Measurements from ENCODE around the gene FOCAD. TPM values are rescaled to one million over a fixed set of nuclear protein-coding genes. Genes with fewer than 3 reads are reported as not detected.

Gene FOCAD
- total and polyA plus RNA-seq, 12 donors, result 11.7 to 41.3 (median 31.2) TPM

DNA sequence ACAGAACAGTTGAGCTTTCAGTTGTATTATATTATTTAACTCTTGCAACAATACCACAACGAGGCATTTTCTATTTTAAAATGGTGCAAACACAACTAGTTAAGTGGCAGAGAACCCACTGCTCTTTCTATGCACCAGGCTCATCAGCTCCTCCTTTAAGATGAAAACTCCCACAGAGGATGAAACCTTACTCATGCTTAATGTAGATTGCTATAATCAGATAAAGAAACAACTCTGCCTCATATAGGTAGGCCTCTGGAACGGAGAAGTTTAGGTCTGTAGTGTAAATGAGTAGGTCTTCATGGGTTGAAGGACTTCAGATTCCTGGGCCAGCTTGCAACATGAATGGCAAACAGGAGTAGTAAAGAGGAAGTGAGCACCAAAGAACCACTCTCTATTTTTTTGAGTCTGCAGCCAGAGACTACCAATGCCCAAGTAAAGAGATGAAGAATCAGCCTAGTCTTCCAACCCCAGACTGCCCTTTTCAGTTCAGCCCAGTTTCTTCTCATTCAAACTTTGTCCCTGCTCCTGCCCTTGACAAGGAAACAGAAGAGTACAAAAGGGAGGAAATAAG lies 313.5 kb downstream of the FOCAD start:
- no peak for ATAC-seq
- TF ChIP-seq, protein P1, sequence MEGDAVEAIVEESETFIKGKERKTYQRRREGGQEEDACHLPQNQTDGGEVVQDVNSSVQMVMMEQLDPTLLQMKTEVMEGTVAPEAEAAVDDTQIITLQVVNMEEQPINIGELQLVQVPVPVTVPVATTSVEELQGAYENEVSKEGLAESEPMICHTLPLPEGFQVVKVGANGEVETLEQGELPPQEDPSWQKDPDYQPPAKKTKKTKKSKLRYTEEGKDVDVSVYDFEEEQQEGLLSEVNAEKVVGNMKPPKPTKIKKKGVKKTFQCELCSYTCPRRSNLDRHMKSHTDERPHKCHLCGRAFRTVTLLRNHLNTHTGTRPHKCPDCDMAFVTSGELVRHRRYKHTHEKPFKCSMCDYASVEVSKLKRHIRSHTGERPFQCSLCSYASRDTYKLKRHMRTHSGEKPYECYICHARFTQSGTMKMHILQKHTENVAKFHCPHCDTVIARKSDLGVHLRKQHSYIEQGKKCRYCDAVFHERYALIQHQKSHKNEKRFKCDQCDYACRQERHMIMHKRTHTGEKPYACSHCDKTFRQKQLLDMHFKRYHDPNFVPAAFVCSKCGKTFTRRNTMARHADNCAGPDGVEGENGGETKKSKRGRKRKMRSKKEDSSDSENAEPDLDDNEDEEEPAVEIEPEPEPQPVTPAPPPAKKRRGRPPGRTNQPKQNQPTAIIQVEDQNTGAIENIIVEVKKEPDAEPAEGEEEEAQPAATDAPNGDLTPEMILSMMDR (IDR thresholded peaks at IDR 0.05), result no peak
- Histone ChIP-seq H3K27ac (no peak overlapping the region), H3K9me3 (peaks cover 0 to 17% (median 6%) of the 10 kb centered on the region in 11 donors), H3K36me3 (peaks cover 0 to 77% (median 8%) of the 10 kb centered on the region in 9 donors), H3K4me3 (no peak overlapping the region), H3K4me1 (peaks cover 0 to 9% (median 0%) of the 10 kb centered on the region in 9 donors), H3K27me3 (no peaks in the 10 kb centered on the region)
- intact Hi-C loops (cut with DNase I), result no loop called here
- DNase-seq, result no peak
- WGBS, 2 donors, result 97% methylated on average over 2 of the region's 2 CpGs

DNA sequence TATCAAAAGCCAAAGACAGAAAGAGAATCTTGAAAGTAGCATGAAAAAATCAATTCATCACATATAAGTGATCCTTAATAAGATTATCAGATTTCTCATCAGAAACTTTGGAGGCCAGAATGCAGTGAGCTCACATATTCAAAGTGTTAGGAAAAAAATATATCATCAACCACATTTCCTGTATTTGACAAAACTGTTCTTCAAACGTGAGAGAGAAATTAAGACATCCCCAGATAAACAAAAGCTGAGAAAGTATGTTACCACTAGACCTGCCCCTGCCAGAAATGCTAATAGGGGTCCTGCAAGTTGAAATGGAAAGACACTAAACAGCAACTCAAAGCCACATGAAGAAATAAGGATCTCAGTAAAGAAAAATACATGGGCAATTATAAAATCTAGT lies 317.5 kb downstream of the FOCAD start:
- ATAC-seq, result no peak
- TF ChIP-seq, protein P1 (IDR thresholded peaks at IDR 0.05), result no peak

DNA sequence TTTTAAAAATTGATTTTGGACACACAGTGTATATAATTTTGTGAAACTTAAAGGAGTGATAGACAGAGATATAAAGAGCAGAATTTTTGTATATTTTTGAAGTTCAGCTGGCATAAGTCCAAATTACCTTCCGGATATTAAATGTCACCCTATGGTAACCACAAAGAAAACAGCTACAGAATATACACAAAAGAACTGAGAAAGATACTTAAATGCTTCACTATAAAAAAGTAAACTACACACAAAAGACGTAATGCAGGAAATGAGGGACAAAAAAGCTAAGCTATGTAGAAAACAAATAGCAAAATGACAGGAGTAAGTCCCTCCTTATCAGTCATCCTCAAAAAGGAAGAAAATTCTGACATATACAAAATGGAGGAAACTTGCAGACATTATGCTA lies 318.0 kb downstream of the FOCAD start:
- H3K4me3 ChIP-seq, result no peak overlapping the region
- WGBS, 2 donors, result 91% methylated on average over 2 of the region's 2 CpGs
- no peaks in the 10 kb centered on the region for H3K27me3 ChIP-seq
- peak overlapping the region in 1 of 10 donors; percentile 15 for H3K27ac ChIP-seq
- H3K9me3 ChIP-seq, result peaks cover 0 to 17% (median 6%) of the 10 kb centered on the region in 11 donors
- no peaks in the 10 kb centered on the region for H3K4me1 ChIP-seq
- peaks cover 0 to 53% (median 5%) of the 10 kb centered on the region in 9 donors for H3K36me3 ChIP-seq
- DNase-seq, result no peak
- intact Hi-C loops (cut with DNase I), result no loop called here
- ATAC-seq, result no peak
- TF ChIP-seq, protein P1 (IDR thresholded peaks at IDR 0.05), result no peak

More for the DNA sequence above, 317.5 kb downstream of the FOCAD start:
- WGBS, 2 donors, result 38 to 43% methylated on average over 1 of the region's 1 CpG
- intact Hi-C loops (cut with DNase I), result no loop called here
- no peak for DNase-seq
- Histone ChIP-seq H3K9me3 (peaks cover 0 to 17% (median 6%) of the 10 kb centered on the region in 11 donors), H3K36me3 (peaks cover 0 to 50% (median 7%) of the 10 kb centered on the region in 9 donors), H3K27ac (peak overlapping the region in 1 of 10 donors; percentile 11), H3K27me3 (no peaks in the 10 kb centered on the region), H3K4me3 (no peak overlapping the region), H3K4me1 (no peaks in the 10 kb centered on the region)

DNA sequence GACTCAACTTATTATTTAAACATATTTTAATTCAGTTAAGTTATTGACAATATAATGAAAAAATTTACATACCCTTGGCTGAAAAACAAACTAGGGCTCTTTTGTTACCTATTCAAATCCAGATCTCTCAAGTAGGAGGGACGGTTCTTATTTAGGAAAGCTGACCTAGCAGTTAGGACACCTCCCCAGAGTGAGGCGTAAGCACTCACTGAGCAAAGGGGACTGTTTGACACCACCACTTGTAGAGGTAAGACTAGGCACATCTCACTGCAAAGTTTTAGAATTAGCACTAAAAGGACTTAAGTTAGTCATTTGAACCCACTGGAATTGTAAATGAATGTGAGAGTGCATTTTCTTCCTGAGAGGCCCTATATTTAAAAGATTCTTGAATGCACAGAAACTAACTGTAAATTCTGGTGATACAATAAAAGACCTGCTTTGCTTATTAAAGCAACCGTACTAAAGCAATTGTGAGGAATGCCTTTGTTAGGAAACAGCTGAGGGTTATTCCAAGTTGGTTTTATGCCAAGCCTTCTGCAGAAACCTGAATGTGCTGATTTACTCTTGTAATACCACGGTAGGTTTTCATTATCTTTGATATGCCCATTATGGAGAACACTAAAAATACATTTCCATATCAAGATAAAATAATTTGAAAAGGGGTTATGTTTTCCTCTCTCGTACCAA lies 331.2 kb downstream of the FOCAD start:
- H3K36me3 ChIP-seq, result peaks cover 0 to 44% (median 0%) of the 10 kb centered on the region in 9 donors
- intact Hi-C loops (cut with DNase I), result loop anchor here in 2 of 10 donors (10.0 kb wide), 2 partner anchors 60 to 100 kb away; no protein-coding TSS in a partner anchor

More for the DNA sequence above, 331.2 kb downstream of the FOCAD start:
- Histone ChIP-seq H3K4me3 (no peak overlapping the region), H3K9me3 (no peaks in the 10 kb centered on the region), H3K27ac (no peak overlapping the region), H3K4me1 (peaks cover 0 to 12% (median 3%) of the 10 kb centered on the region in 9 donors), H3K27me3 (no peaks in the 10 kb centered on the region)
- ATAC-seq, result peak in 1 of 8 donors; percentile 44
- DNase-seq, result no peak
- WGBS, 2 donors, result 37 to 46% methylated on average over 5 of the region's 5 CpGs
- TF ChIP-seq, protein P1 (IDR thresholded peaks at IDR 0.05), result no peak

Measured in heart right ventricle (tissue), 16 donors.